Erythroblast (primary cell): Measurements from ENCODE around the gene CHRM1.

Experiments used
- DNase-seq, 2 experiments: peaks; one replicate each; lab custom pipeline; 2025; lab: John Stamatoyannopoulos, UW
- GATA1 ChIP-seq: IDR thresholded peaks from 2 replicates; pipeline ENCODE4 v1.6.1; 2011; ENCODE audit warnings: low read depth, mild to moderate bottlenecking, control low read depth, low read length, moderate library complexity
- POLR2A ChIP-seq: IDR thresholded peaks from 2 replicates; pipeline ENCODE4 v1.6.1; 2011; ENCODE audit warnings: mild to moderate bottlenecking, low read length

The CHRM1 gene

GRCh38 chr11:62933285-62933684 lies 12.1 kb upstream of the CHRM1 start:
- no peak for TF ChIP-seq POLR2A
- TF ChIP-seq GATA1: no peak
- no peak for DNase-seq

- no peak for TF ChIP-seq POLR2A
- no peak for TF ChIP-seq GATA1
- DNase-seq: no peak
These were observed 10.5 kb upstream of the CHRM1 start for GRCh38 chr11:62931499-62932278.

- TF ChIP-seq POLR2A (no peak), GATA1 (no peak)
- no peak for DNase-seq
These were observed 9.5 kb upstream of the CHRM1 start for GRCh38 chr11:62930666-62931065.

GRCh38 chr11:62930157-62930556 lies 9.0 kb upstream of the CHRM1 start:
- TF ChIP-seq POLR2A: no peak
- TF ChIP-seq GATA1: no peak

GRCh38 chr11:62928011-62928410 lies 6.8 kb upstream of the CHRM1 start:
- TF ChIP-seq POLR2A (no peak), GATA1 (no peak)
- DNase-seq: no peak

More at GRCh38 chr11:62930157-62930556, 9.0 kb upstream of the CHRM1 start:
- no peak for DNase-seq

GRCh38 chr11:62926680-62927455 lies 5.7 kb upstream of the CHRM1 start:
- no peak for DNase-seq
- TF ChIP-seq GATA1 (no peak), POLR2A (no peak)

GRCh38 chr11:62925745-62926679 lies 4.8 kb upstream of the CHRM1 start:
- TF ChIP-seq POLR2A (no peak), GATA1 (no peak)
- DNase-seq: no peak

GRCh38 chr11:62925308-62925707 lies 4.1 kb upstream of the CHRM1 start:
- TF ChIP-seq POLR2A (no peak), GATA1 (no peak)
- no peak for DNase-seq

- no peak for DNase-seq
- TF ChIP-seq POLR2A (no peak), GATA1 (no peak)
These were observed 2.6 kb upstream of the CHRM1 start for GRCh38 chr11:62923601-62924411.

- TF ChIP-seq GATA1 (no peak), POLR2A (no peak)
- DNase-seq: peak; percentile 33 to 38
These were observed 1.7 kb upstream of the CHRM1 start for GRCh38 chr11:62922653-62923431.

GRCh38 chr11:62922189-62922589 lies 1.0 kb upstream of the CHRM1 start:
- TF ChIP-seq GATA1 (no peak), POLR2A (no peak)
- DNase-seq: no peak
